Urinary bladder (tissue), 4 donors: ENCODE measurements around the gene SNUPN. TPM values are rescaled to one million over a fixed set of nuclear protein-coding genes. Genes with fewer than 3 reads are reported as not detected.
"Not testable (repeated sequence)": the region's sequence is repeated elsewhere in the genome, so short reads cannot be mapped to it uniquely, and the experiment has no call there.

Experiments used
- DNase-seq: peaks from one replicate; pipeline ENCODE4 v3.0.0-alpha.2; 2015; ENCODE audit errors: extremely low spot score
- H3K27ac ChIP-seq: one replicate; pipeline ENCODE4 v1.5.1; 2013; ENCODE audit warnings: low read depth, mild to moderate bottlenecking, moderate library complexity
- H3K36me3 ChIP-seq: one replicate; pipeline ENCODE4 v1.6.1; 2013; ENCODE audit warnings: mild to moderate bottlenecking, moderate library complexity; ENCODE audit not compliant: insufficient read depth
- H3K4me1 ChIP-seq: one replicate; pipeline ENCODE4 v1.6.1; 2013; ENCODE audit warnings: mild to moderate bottlenecking, moderate library complexity; ENCODE audit not compliant: insufficient read depth
- H3K4me3 ChIP-seq: one replicate; pipeline ENCODE4 v1.5.1; 2013; ENCODE audit warnings: low read depth, low read length
- WGBS: extraction: QIAGEN DNeasy Blood & Tissue Kit; methylation state at CpG from one replicate; pipeline ENCODE4 v1.1.7; 2013; 5-methylcytosine and 5-hydroxymethylcytosine counted together
- polyA plus RNA-seq: library from polyadenylated mRNA; stranded (reverse); fragments of 200-250 nt; gene quantifications from one replicate; pipeline ENCODE4 v1.2.3, GENCODE V29; 2013
- total RNA-seq: library from RNA; depleted of rRNA; stranded (reverse); fragments of >200 nt; gene quantifications from one replicate; pipeline ENCODE4 v1.2.3, GENCODE V29; 2014
- donor health status: healthy with polysubstance abuse.
- donor health status: healthy.

SNUPN gene
- total and polyA plus RNA-seq, 2 donors: 23.6 to 25.1 TPM

DNA sequence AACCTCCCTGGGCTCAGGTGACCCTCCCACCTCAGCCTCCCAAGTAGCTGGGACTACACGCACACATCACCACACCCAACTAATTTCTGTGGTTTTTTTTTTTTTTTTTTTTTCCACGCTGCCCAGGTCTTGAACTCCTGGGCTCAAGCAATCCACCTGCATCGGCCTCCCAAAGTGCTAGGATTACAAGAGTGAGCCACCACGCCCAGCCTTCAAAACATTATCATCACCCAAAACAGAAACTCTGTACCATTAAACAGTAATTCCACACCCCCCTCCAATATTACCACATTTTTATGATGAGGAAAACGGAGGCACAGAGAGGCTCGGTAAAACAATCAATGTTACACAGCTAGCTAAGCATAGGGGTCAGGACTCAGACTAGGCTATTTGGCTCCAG is 10.5 kb upstream of the SNUPN start:
- no peak overlapping the region for H3K27ac ChIP-seq
- H3K4me1 ChIP-seq: no peaks in the 10 kb centered on the region
- H3K36me3 ChIP-seq: no peaks in the 10 kb centered on the region
- H3K4me3 ChIP-seq: no peak overlapping the region
- 88% methylated on average over 6 of the region's 6 CpGs for WGBS
- DNase-seq: no peak

DNA sequence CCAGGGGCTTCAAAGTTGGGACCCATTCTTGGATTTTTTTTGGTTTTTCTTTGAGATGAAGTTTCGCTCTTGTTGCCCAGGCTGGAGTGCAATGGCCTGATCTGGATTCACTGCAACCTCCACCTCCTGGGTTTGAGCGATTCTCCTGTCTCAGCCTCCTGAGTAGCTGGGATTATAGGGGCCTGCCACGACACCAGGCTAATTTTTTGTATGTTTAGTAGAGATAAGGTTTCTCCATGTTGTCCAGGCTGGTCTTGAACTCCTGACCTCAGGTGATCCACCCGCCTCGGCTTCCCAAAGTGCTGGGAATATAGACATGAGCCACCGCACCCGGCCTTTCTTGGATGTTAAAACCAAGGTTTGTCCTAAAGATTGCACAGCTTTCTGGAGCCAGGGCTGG is 8.4 kb upstream of the SNUPN start:
- H3K4me3 ChIP-seq, H3K4me1 ChIP-seq, DNase-seq, H3K27ac ChIP-seq, H3K36me3 ChIP-seq: not testable (repeated sequence)
- 87% methylated on average over 7 of the region's 7 CpGs for WGBS

DNA sequence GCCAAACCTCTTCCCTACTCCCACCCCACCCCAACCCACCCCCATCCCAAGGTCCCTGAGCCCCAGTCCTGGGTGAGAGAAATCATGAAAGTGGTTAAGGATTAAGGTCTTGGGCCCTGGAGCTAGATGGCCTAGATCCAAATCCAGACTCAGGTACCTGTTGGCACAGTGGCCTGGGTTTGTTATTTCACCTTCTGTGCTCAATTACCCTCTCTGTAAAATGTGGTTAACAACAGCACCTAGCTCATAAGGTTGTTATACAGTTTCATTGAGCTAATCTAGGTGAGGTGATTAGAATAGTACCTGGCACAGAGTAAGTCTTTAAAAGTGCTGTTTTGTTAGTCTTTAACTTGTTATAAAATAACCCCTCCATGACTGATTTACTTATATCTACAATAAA is 6.4 kb upstream of the SNUPN start:
- Histone ChIP-seq H3K4me3 (no peak overlapping the region), H3K36me3 (no peaks in the 10 kb centered on the region), H3K4me1 (no peaks in the 10 kb centered on the region), H3K27ac (no peak overlapping the region)
- no peak for DNase-seq

DNA sequence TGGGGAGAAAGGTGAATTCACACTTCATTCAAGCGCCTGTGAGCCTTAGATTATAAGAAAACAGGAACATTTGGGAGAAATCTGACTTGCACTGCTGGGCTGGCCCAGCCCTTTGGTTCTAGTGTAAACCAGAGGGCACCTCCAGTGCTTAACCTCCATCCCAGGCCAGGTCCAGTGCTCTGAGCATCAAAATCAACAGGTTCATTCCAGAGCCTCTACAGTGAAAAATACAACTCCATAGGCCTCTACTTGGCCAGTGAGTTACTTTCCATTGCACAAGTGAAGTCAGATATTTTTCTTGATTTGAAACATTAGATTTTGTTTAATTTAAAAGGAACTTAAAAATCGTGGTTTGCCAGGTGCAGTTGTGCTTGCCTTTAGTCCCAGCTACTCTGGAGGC is 3.0 kb downstream of the SNUPN start:
- H3K36me3 ChIP-seq: no peaks in the 10 kb centered on the region
- DNase-seq: no peak
- no peaks in the 10 kb centered on the region for H3K4me1 ChIP-seq
- no peak overlapping the region for H3K4me3 ChIP-seq
- no peak overlapping the region for H3K27ac ChIP-seq
- 78% methylated on average over 2 of the region's 2 CpGs for WGBS

DNA sequence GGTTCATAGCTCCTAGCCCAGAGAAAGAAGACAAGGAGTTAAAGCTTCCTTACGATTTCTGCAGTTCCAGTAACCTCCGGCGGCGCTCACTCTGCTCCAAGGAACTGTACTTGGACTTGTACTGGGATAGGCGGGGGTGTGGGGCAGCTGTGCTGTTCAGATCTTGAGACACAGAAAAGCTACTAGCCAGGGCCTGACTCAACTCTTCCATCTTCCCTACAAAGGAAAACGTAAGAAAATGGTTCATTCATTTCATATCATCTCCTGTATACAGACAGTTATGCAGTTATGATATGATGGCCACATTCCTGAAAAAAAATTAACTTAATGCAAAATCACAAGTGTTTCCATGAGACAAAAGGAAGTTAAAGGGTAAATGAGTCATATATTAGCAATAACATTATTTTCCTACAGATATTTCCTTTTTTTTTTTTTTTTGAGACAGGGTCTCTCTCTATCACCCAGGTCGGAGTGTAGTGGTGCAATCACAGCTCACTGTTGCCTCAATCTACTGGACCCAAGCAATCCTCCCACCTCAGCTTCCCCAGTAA is 4.6 kb downstream of the SNUPN start:
- peak; percentile 7 for DNase-seq
- no peaks in the 10 kb centered on the region for H3K4me1 ChIP-seq
- WGBS: 39% methylated on average over 7 of the region's 7 CpGs
- peaks cover 3% of the 10 kb centered on the region for H3K36me3 ChIP-seq
- no peak overlapping the region for H3K27ac ChIP-seq
- H3K4me3 ChIP-seq: no peak overlapping the region

DNA sequence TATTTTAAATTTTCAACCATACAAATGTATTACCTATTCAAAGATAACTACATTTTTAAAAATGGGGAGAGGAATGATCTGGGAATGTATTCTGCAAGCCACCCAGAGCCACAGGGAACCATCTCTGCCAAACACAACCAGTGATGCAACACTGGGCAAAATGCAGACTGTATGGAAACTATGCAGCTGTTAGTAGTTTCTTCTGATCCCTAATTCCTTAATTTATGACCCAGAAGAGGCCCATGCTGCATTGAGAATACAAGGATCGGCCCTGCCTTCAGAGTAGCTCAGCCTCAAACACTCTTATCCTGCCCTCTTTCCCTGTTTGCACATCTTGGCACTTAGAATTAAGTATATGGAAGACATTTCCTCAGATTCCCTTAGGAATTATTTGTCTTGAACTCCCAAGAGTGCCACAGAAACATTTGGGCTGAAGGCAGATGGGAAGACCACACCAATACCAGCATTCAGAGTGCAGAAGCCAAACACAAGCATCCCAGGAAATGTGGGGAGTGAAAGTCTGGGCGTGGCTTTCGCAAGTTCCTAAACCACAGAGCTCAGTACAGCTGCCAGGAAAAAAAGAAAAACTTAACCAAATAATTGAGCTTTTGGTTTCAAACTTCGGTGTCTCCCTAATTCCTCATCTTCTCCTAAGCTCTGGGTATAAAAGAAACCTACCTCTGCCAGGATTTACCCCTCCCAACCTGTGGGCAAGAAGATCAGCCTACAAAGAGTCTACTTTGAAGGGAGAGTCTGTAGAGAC is 5.3 kb downstream of the SNUPN start:
- Histone ChIP-seq H3K27ac (no peak overlapping the region), H3K36me3 (peaks cover 3% of the 10 kb centered on the region), H3K4me3 (no peak overlapping the region), H3K4me1 (no peaks in the 10 kb centered on the region)
- WGBS: 42% methylated on average over 4 of the region's 4 CpGs
- no peak for DNase-seq

- no peaks in the 10 kb centered on the region for H3K4me1 ChIP-seq
- H3K4me3 ChIP-seq: no peak overlapping the region
- peaks cover 3% of the 10 kb centered on the region for H3K36me3 ChIP-seq
- H3K27ac ChIP-seq: no peak overlapping the region
- no peak for DNase-seq
Observed at GRCh38 chr15:75616766-75617165, 8.8 kb downstream of the SNUPN start.

GRCh38 chr15:75606711-75607699 is 18.5 kb downstream of the SNUPN start:
- peaks cover 6% of the 10 kb centered on the region for H3K36me3 ChIP-seq
- H3K27ac ChIP-seq: no peak overlapping the region
- no peak overlapping the region for H3K4me3 ChIP-seq
- no peak for DNase-seq
- WGBS: 85% methylated on average over 6 of the region's 6 CpGs
- H3K4me1 ChIP-seq: no peaks in the 10 kb centered on the region

DNA sequence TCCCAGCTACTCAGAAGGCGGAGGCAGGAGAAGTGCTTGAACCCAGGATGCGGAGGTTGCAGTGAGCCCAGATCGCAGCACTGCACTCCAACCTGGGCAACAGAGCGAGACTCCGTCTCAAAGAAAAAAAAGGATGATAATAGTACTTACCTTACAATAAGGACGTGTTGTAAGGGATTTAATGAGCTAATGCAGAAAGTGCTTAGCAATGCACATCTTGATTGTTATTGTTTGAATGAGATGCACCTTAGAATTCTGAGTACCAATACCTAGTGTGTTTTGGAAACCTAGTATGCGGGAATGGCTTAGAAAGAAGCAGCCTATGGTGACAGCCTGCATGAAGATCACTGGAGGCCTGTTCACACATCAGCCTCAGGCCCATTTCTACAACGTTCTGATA is 19.5 kb downstream of the SNUPN start:
- no peak for DNase-seq
- Histone ChIP-seq H3K4me3 (no peak overlapping the region), H3K4me1 (no peaks in the 10 kb centered on the region), H3K27ac (no peak overlapping the region), H3K36me3 (peaks cover 6% of the 10 kb centered on the region)
- WGBS: 96% methylated on average over 8 of the region's 8 CpGs

GRCh38 chr15:75599401-75599800 is 26.1 kb downstream of the SNUPN start:
- 57% methylated on average over 2 of the region's 2 CpGs for WGBS

GRCh38 chr15:75598361-75598760 is 27.2 kb downstream of the SNUPN start:
- Histone ChIP-seq H3K27ac (no peak overlapping the region), H3K4me1 (peaks cover 1% of the 10 kb centered on the region), H3K36me3 (no peaks in the 10 kb centered on the region), H3K4me3 (no peak overlapping the region)
- DNase-seq: no peak
- 89% methylated on average over 4 of the region's 4 CpGs for WGBS

More at GRCh38 chr15:75599401-75599800, 26.1 kb downstream of the SNUPN start:
- DNase-seq: no peak
- H3K36me3 ChIP-seq: no peaks in the 10 kb centered on the region
- H3K27ac ChIP-seq: no peak overlapping the region
- no peak overlapping the region for H3K4me3 ChIP-seq
- peaks cover 1% of the 10 kb centered on the region for H3K4me1 ChIP-seq

GRCh38 chr15:75597667-75598341 is 27.7 kb downstream of the SNUPN start:
- no peaks in the 10 kb centered on the region for H3K36me3 ChIP-seq
- WGBS: 81% methylated on average over 3 of the region's 3 CpGs
- no peak for DNase-seq

DNA sequence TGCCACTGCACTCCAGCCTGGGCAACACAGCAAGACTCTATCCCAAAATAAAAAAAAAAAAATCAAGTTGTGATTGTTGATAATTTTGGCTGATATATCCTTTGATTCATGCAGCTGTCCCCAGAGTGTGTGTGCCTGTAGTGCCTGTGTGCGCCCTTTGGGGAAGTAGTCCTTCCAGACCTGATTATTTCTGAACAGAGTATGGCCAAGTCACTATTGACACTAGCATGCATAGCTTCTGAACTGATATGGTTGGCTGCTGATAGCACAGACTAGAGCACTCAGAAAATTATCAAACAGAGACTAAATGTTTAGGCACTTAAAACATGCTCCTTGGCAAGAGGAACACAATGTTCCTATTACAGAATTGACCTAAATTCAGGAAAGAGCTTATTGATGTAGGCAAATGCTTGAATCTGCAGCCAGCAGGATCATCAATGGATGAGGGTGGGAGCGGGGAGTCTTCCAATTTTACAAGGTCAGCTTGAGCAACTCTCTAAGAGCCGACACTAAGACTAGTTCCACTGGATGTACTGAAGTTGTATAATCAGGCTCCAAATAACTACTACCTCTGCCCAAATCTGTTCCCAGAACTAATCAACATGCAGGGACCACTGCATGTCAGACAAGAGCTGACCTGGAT is 28.7 kb downstream of the SNUPN start:
- DNase-seq: no peak
- 96% methylated on average over 3 of the region's 3 CpGs for WGBS
- no peaks in the 10 kb centered on the region for H3K36me3 ChIP-seq
- no peak overlapping the region for H3K27ac ChIP-seq
- no peak overlapping the region for H3K4me3 ChIP-seq
- H3K4me1 ChIP-seq: peaks cover 1% of the 10 kb centered on the region

More at GRCh38 chr15:75597667-75598341, 27.7 kb downstream of the SNUPN start:
- H3K4me3 ChIP-seq: no peak overlapping the region
- H3K27ac ChIP-seq: no peak overlapping the region
- peaks cover 1% of the 10 kb centered on the region for H3K4me1 ChIP-seq
